Vagina (tissue), 2 donors: ENCODE results near the gene POU2F1.

ENCODE experiments used
- CTCF ChIP-seq, 3 experiments: fragments of 450-650 bp in 2 of 3; fragments of 200-600 bp in 1 of 3; sonication (generic) in 1 of 3; IDR thresholded peaks; one replicate each; pipeline ENCODE4 v1.5.1; 2017 to 2019; ENCODE audit warnings: antibody characterized with exemption in 3 of 3, mild to moderate bottlenecking in 2 of 3, moderate library complexity in 2 of 3
- POLR2A ChIP-seq, 2 donors: fragments of 450-650 bp; IDR thresholded peaks; one replicate each; pipeline ENCODE4 v1.6.1; 2017; ENCODE audit warnings: antibody characterized with exemption in 2 of 2, mild to moderate bottlenecking in 2 of 2, moderate library complexity in 2 of 2
- POLR2AphosphoS5 ChIP-seq, 2 donors: sonication (generic); formaldehyde crosslinking; IDR thresholded peaks; one replicate each; pipeline ENCODE4 v1.9.0; 2017; ENCODE audit warnings: antibody characterized with exemption in 2 of 2, mild to moderate bottlenecking in 2 of 2, low read depth in 1 of 2; ENCODE audit not compliant: insufficient read depth in 1 of 2

- TF ChIP-seq CTCF (IDR thresholded peaks at IDR 0.05): no peak
- TF ChIP-seq POLR2AphosphoS5 (IDR thresholded peaks at IDR 0.05; ENCODE audit: insufficient read depth in 1 of 2, low read depth in 1 of 2): no peak
- TF ChIP-seq POLR2A (IDR thresholded peaks at IDR 0.05): no peak
These were observed 94.0 kb downstream of the POU2F1 start for GRCh38 chr1:167314671-167315070.
